NK-92 treated with Interleukin-12 subunit alpha and Interleukin-12 subunit beta, amount 100 ng/mL, for 24 hours (cell line): Measurements from ENCODE around the gene FBXL15.

Experiments
- DNase-seq: peaks from one replicate; lab custom pipeline; 2025; lab: John Stamatoyannopoulos, UW

FBXL15 gene

DNA sequence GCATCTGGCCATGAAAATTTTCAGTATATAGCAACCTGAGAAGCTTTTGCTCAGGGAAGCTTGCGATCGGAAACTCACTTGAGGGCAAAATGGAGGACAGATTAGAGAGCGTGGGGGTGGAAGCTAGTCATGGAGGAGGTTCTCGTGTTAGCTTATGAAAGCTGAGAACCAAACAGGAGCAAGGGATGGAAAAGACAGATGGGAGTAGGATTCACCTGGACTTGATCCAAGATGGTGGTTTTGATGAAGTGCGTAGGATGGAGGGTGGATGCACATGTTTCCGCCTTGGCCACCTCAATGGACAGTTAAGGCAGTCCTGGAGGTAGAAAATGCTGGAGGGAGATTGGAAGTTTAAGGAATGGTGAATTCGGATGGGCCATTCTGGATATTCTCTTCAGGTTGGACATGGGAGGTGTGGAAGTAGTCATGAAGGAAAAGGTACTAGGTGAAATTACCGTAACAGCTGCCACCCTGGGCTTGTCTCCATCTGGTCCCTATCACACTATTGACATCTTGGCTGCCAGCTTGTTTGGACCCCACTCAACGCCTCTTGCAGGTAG, 37.0 kb downstream of the FBXL15 start:
- DNase-seq, result no peak

DNA sequence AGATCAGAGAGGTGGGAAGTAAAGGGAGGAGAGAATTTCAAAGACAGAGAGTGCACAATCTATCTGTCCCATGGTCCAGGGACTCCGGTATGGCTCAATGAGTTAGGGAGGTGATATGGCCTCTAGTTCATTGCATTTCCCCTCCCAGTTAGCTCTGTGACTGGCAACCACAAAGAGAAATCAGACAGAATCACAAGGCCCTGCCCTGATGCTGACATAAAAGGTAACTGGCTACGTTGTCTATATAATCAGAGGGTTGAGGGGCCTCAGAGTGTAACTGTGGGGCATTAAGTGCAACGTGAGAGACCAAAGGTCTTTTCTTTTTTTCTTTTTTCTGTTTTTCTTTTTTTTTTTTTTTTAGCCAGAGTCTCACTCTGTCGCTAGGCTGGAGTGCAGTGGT, 38.0 kb downstream of the FBXL15 start:
- DNase-seq, result no peak

DNA sequence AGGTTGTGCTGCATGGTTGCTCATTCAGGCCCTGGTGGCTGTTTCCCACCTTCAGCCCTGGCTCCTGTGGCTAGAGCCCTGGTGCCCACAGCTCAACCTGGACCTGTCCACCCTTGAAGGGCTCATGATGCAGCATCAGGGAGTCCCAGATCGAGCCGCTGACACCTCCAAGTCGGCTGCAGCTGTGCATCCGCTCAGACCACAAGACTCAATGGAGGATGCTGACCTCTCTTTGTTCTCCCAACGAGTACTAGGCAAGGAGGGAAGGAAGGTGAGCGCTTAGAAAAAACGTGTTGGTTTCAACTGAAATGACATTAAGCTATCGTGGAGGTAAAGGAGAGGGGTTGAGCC, 40.2 kb downstream of the FBXL15 start:
- no peak for DNase-seq

DNA sequence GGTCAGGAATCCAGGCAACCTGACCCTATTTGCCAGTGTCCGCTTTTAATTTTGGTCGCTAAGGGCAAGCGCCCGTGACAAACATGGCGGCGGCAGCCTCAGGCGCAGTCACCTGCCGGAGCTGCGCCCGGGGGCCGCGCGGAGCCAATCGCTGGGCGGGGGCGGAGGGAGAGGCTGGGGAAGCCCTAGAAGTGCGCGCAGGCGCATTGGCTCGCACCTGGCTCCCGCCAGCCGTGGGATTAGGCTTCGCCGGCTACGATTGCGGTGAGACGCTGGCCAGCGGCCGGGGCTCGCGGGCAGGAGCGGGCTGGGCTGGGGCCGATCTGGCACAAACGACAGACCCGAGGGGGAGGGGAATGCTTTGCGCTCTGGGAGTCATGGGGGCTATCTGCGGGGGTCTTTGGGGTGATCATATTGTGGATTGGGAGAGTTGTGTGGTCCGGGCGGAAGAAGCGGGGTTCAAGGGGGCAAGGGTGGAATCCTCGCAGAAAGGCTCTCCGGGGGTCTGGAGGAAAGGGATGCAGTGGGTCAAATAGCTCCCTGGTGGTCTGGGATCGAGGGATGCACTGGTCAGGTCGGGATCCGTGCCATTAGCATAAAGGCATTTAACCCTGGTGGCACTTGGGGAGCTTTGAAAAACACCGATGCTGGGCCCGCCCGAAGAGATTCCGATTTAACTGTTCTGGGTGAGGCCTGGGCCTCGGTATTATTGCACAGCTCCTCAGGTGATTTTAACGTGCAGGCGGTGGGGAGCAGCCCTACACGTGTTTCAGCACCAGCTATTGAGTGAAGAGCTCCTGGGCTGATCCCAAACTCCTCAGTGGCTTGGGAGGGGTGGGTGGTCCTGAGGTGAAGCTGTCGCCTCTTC, 40.8 kb downstream of the FBXL15 start:
- peak; percentile 84 for DNase-seq

DNA sequence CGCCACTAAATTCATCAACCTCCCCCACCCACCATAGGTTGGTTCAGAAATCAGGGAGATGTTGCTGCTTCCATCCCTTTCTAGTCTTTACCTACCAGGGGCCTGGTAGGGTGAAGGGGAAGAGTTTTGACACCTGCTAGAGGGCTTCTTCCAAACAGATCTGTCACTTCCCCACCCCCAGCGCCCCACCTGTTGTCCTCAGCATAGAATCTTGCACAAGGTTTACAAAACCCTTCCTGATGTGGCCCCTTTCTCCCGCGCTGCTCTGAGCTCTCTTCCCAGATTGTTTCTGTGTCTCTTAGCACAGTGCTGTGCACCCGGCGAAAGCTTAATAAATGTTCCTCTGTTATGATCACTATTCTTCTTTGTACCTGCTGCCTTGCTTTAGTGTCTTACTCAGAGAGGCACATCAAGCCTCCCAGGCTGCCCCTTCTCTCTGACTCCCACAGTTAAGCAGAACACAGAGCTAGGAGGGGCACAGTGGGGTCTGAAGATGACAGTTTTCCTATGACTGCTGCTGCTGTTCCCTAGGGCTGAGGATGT, 41.9 kb downstream of the FBXL15 start:
- DNase-seq, result no peak

DNA sequence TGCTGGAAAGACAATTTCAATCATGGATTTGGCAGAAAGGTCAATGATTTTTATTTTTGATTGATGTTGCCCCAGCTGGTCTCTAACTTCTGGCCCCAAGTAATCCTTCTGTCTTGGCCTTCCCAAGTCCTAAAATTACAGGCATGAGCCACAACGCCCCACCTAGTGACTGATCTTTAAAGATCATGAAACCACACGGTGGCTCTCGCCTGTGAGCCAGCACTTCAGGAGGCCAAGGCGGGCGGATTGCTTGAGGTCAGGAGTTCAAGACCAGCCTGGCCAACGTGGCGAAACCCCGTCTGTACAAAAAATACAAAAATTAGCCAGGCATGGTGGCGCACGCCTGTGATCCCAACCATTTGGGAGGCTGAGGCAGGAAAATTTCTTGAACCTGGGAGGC, 43.3 kb downstream of the FBXL15 start:
- no peak for DNase-seq

DNA sequence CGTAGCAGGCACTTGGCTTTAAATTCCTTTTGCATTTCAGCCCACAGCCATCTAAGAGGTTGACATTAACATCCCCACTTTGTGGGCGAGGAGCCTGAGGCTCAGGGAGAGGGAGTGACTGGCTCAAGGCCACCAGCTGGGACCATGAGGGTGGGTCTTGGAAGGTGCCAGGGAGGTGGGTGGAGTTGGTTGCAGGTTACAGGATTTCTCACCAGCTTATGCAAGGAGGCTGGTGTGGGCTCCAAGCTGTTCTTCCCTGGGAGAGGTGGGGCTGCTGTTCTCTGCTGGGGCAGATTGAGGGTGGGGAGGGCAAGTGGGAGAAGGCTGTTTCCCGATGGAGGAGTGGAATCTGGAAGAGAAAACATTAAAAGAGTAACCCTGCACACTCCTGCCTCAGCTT, 44.8 kb downstream of the FBXL15 start:
- no peak for DNase-seq

DNA sequence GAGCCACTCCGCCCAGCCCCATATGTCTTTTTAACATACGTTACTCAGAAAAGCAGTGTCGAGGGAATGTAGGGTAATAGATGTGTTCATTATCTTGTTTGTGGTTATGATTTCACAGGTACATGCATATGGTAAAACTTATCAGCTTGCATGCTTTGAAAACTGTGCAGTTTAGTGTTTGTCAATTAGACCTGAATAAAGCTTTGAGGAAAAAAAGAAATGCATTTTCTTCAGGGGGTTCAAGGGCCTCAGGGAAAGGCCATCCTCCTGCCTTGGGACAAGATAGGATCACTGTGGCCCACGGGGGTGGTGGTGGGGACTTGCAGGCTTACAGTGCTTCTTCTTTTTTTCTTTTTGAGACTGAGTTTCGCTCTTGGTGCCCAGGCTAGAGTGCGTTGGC, 46.7 kb downstream of the FBXL15 start:
- no peak for DNase-seq

DNA sequence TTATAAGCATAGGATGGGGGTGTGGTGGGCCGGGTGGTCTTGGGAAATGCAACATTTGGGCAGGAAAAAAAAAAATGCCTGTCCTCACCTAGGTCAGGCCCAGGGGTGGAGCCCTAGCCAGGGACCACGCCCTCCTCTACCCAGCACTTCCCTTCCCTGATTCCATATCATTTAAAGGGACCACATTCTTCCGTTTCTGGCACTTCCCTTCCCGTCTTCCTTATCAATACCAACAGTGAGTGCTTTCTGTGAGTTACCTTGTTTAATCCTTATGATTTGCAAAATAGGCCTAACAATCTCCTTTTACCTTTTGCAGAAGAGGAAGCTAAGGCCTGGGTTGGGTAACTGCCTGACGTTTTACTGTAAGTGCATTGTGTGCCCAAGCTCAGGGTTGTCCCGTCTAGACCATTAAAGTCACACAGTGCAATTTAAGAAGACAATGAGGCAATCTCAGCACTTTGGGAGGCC, 47.4 kb downstream of the FBXL15 start:
- DNase-seq, result no peak

DNA sequence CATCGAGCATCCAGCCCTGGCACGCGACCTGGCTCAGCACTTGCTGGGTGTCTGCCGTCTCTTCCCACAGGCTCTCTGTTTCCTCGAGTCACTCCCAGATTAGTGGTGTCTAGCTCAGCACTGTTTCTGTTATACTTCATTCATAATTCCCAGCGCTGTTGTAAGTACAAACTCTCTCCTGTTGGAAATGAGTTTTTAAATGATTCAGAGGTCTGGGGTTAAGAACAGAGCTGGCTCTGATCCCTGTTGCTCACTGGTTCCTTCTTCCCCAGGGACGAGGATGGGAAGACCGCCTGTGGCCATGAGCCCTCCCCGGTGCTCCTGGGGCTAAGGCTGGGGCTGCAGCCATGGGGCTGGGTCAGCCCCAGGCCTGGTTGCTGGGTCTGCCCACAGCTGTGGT, 48.0 kb downstream of the FBXL15 start:
- DNase-seq, result no peak

DNA sequence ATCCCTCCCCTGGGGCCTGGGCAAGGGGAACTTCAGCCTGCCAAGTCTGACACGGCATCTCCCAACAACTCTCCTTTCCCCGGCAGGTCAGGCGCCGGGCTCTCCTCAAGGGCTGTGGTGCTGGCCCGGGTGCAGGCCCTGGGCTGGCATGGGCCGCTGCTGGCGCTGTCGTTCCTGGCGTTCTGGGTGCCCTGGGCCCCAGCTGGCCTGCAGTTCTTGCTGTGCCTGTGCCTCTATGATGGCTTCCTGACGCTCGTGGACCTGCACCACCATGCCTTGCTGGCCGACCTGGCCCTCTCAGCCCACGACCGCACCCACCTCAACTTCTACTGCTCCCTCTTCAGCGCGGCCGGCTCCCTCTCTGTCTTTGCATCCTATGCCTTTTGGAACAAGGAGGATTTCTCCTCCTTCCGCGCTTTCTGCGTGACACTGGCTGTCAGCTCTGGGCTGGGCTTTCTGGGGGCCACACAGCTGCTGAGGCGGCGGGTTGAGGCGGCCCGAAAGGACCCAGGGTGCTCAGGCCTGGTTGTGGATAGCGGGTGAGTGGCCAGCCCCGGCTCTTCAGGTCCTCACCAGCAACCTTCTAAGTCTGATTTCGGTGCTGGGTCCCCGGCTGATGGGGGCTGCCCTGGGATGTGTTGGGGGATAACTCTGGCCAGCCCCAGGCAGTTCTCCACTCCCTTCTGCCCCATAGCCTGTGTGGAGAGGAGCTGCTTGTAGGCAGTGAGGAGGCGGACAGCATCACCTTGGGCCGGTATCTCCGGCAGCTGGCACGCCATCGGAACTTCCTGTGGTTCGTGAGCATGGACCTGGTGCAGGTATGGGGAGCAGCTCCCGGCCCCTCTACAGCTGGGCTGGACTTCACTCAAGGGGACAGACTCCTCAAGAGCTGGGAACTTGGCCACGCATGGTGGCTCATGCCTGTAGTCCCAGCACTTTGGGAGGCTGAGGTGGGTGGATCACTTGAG, 50.2 kb downstream of the FBXL15 start:
- no peak for DNase-seq
